NCI-H1092 (cell line): ENCODE results near the gene ZNF804A.

Experiments
- DNase-seq: peaks from one replicate; lab custom pipeline; 2025; lab: John Stamatoyannopoulos, UW

The ZNF804A gene

GRCh38 chr2:184938221-184938985 is 340.1 kb downstream of the ZNF804A start:
- DNase-seq, result no peak

DNA sequence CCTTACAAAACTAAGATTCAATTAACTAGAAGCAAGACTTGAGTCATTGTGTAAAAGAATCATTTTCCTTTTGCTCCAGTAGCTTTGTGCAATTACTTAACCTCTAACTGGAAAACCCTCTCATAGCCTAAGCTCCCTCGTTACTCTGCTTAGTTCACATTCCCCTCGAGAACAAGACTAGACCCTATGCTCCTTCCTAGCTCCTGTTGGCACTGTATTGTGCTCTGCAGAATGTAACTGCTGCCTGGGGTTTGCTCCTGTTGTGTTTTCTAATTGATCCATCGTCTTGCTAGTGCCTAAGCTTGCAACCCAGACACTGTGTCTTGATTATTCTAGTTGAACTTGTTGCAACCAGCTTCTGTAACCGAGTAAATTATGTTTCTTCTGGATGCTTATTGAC is 347.0 kb downstream of the ZNF804A start:
- no peak for DNase-seq

DNA sequence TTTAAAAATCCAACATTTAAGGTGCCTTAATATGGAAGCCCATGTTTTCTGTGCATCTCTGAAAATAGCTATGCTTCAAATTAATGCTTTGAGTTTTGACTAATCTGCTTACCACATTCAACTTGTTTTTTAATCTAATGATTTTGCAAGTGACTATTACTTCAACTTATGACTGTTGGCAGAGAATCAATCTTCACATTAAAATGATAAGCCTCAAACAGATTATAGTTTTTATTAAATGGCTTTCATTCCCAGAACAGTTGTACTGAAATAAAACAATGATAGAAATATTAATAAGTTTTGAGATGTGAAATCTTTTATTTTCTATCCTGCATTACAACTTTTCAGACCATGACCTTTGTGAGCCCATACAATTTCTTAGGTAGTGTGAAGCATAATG is 347.5 kb downstream of the ZNF804A start:
- no peak for DNase-seq

DNA sequence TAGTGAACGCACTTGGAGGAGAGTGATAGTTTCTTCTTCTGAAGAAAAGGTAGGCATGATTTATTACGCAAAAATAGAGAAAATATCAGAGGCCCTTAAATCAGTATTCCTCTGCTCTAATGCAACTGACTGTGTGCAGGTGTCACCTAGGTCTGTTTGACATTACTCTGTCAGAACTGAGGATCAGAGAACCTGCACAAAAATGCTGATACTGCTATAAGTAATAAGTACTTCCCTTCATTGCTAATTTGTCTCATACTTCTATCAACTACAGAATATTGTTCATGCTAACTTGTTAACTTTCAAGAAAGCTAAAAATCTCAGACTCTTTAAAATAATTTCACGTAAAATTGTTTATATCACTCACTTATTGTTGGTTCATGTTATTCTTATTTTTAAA is 358.5 kb downstream of the ZNF804A start:
- no peak for DNase-seq

- DNase-seq, result no peak
These were observed 373.3 kb downstream of the ZNF804A start for GRCh38 chr2:184971546-184972068.
